DMS 273 (cell line): Measurements from ENCODE around the gene PNLIPRP1.

Source experiments
- DNase-seq: peaks from one replicate; lab custom pipeline; 2025; ENCODE audit not compliant: unreplicated experiment; lab: John Stamatoyannopoulos, UW

Gene PNLIPRP1

GRCh38 chr10:116590590-116591444 lies at the start of gene PNLIPRP1:
Gene PNLIPRP1 (plus strand): TSS chr10:116590959. CDS start chr10:116591130, 171 bp downstream.
- DNase-seq, result no peak

- no peak for DNase-seq
Observed at GRCh38 chr10:116542007-116542677, 48.6 kb upstream of the PNLIPRP1 start.

- no peak for DNase-seq
Observed at GRCh38 chr10:116545122-116545521, 45.6 kb upstream of the PNLIPRP1 start.

- DNase-seq, result no peak
Observed at GRCh38 chr10:116545756-116546155, 45.0 kb upstream of the PNLIPRP1 start, which contains the start of gene PNLIP. Gene PNLIP (plus strand): TSS chr10:116545931. CDS start chr10:116546093, 162 bp downstream.

- no peak for DNase-seq
Observed at GRCh38 chr10:116548301-116548700, 42.5 kb upstream of the PNLIPRP1 start.

- DNase-seq, result no peak
Observed at GRCh38 chr10:116553378-116553980, 37.3 kb upstream of the PNLIPRP1 start.

- DNase-seq, result no peak
Observed at GRCh38 chr10:116554628-116555027, 36.1 kb upstream of the PNLIPRP1 start.

GRCh38 chr10:116555880-116556279 lies 34.9 kb upstream of the PNLIPRP1 start:
- no peak for DNase-seq

GRCh38 chr10:116557305-116557880 lies 33.4 kb upstream of the PNLIPRP1 start:
- DNase-seq, result no peak

GRCh38 chr10:116565534-116565933 lies 25.2 kb upstream of the PNLIPRP1 start:
- no peak for DNase-seq

GRCh38 chr10:116566932-116567331 lies 23.8 kb upstream of the PNLIPRP1 start:
- no peak for DNase-seq

GRCh38 chr10:116567335-116567734 lies 23.4 kb upstream of the PNLIPRP1 start:
- DNase-seq, result no peak

GRCh38 chr10:116574797-116575196 lies 16.0 kb upstream of the PNLIPRP1 start:
- DNase-seq, result no peak

GRCh38 chr10:116587878-116588591 lies 2.7 kb upstream of the PNLIPRP1 start:
- DNase-seq, result no peak

- no peak for DNase-seq
Observed at GRCh38 chr10:116588995-116589394, 1.8 kb upstream of the PNLIPRP1 start.

GRCh38 chr10:116589926-116590325 lies 833 bp upstream of the PNLIPRP1 start:
- DNase-seq, result no peak

GRCh38 chr10:116593139-116593740 lies 2.5 kb downstream of the PNLIPRP1 start:
- DNase-seq, result no peak

GRCh38 chr10:116594525-116595035 lies 3.8 kb downstream of the PNLIPRP1 start:
- DNase-seq, result no peak

- no peak for DNase-seq
Observed at GRCh38 chr10:116596062-116596461, 5.3 kb downstream of the PNLIPRP1 start.

- no peak for DNase-seq
Observed at GRCh38 chr10:116597543-116597942, 6.8 kb downstream of the PNLIPRP1 start.
